HG03196 (cell line): Measurements from ENCODE around the gene BRD4.

Source experiments
- ATAC-seq: cut with Tn5 transposase; IDR thresholded peaks from one replicate; pipeline ENCODE4 v1.9.1; 2021; ENCODE audit not compliant: unreplicated experiment

The BRD4 gene

GRCh38 chr19:15316498-15316897 is 15.8 kb downstream of the BRD4 start:
- no peak for ATAC-seq

- no peak for ATAC-seq
Observed at GRCh38 chr19:15315101-15315500, 17.2 kb downstream of the BRD4 start.

DNA sequence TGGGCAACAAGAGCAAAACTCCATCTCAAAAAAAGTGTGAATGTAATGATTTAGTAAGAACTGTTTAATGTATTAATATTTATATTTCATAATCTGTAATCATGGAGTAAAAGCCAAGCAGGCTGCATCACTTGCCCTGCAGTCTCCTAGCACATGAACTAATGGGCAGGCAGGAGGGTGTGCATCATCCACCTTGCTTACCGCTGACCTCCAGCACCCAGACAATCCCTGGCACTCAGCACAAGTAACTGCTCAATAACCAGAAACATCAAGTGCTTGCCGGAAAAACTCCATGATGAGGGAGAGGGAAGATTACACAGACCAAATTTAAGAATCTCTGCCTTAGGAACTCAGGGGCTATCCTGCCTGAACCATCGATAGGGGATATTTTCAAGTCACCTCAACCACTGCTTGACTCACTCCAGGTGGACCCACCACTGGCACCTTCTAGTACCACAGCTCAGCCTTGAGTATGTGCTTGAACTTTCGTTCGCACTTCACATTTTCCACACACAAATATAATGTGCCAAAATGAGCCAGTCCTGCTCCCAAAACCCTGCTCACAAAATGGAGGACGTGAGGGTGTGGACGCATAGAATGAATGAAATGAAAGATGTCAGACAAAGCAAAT is 18.6 kb downstream of the BRD4 start:
- ATAC-seq = no peak

GRCh38 chr19:15307169-15307568 is 25.2 kb downstream of the BRD4 start:
- no peak for ATAC-seq

DNA sequence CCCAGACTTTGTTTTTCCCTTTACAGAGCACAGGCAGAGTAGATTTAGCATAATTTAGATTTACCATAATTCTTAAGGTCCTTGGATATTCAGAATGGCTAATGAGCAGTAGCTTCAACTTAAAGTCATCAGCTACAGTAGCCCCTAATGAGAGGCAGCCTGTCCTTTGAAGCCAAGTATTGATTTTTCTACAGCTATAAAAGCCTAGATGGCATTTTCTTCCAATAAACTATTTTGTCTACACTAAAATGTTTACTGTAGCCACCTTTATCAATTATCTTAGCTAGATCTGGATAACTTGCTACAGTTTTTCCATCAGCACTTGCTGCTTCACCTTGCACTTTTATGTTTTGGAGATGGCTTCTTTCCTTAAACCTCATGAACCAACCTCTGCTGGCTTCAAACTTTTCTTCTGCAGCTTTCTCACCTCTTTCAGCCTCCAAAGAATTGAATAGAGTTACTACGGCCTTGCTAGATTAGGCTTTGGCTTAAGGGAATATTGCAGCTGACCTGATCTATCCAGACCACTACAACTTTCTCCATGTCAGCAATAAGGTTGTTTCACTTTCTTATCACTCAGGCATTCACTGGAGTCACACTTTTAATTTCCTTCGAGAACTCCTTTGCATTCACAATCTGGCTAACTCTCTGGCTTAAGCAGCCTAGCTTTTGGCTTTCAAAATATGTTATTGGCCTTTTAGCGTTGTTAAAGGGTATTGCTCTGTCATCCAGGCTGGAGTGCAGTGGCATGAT is 26.6 kb downstream of the BRD4 start:
- no peak for ATAC-seq

- ATAC-seq = no peak
Observed at GRCh38 chr19:15304140-15304705, 28.1 kb downstream of the BRD4 start.

DNA sequence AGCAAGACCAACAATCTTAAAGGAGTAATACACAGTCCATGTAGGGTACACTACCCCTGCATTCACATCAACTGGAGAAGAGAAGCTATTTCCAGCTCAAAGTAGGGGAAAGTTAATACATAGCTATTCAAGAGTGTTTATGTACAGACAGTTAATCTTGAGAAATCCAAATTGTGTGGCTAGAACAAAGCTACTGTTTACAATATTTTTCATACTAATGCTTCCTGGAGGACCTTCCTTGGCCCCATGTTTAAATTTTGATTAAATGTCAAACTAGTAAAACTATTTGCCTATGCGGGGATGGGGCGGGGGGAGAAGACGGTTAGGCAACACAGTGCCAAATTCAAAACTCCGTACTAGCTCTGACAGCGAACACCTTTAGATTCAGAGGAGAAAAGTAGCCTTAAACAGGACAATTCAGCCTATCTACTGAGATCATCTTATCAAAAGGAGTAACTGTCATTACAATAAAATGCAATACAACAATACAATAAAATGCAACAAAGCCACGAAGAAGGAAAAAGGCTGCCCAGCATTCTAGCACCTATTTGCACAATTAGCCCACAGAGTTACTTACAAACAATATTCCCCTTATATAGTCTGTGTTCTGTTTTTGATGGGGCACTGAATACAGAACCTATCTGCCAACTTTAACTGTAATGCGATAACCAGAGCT is 29.1 kb downstream of the BRD4 start:
- ATAC-seq = no peak

DNA sequence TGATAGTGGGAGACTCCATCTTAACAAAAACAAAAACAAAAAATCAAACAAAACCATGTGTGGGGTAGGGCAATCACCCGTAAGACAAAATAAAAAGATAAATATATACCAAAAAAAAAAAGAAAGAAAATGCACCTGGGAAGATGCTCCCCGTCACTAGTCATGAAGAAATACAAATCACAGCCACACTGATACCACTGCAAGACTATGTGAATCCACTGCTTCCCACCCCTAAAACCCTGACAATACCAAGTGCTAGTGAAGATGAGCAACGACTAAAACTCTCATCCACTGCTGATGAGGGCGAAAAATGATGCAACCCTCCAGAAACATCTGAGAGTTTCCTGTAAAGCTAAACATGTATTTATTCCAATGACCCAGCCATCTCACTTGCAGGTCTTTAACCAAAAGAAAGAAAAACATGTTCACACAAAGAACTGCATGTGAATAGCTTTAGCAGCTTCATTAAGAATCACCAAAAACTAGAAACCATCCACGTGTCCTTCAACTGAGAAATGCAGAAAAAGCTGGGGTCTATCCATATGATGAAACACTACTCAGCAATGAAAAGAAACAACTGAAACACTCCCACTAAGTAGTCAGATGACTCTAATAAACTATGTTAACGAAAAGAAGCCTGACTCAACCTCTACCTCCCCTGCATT is 31.7 kb downstream of the BRD4 start:
- no peak for ATAC-seq

- ATAC-seq = no peak
Observed at GRCh38 chr19:15299568-15300409, 32.5 kb downstream of the BRD4 start.

DNA sequence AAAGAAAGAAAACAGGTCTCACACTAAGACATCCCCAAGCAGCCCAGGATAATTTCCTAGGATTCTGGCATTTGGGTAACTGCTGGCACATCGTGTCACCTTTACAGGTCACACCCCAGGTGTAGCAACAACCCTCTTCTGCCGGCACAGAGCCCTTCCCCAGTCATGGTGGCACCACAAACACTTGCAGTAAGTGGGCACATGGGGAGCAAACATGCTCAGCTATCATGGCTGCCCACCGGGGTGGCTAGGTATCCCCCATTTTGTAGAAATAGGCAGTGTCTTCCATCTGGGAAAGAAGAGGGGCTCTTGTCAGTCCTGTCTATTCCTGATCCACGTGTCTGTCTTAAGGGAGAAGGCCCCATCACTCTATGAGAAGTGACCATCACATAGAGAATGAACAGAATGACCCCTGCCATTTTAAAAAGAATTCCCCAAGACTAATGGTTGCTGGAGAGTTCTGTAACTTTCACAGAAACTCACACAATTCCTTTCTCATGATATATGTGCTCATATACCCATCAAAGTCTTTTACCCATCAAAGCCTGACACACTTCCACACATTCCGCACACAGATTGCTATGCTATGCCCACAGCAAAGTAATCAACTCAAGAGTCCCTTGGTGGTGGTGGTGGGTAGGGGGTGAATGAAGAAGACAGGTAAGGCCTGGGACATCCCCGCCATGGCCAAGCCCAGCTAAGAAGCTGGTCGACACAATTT is 33.3 kb downstream of the BRD4 start:
- ATAC-seq = no peak

- no peak for ATAC-seq
Observed at GRCh38 chr19:15297416-15298224, 34.7 kb downstream of the BRD4 start.

DNA sequence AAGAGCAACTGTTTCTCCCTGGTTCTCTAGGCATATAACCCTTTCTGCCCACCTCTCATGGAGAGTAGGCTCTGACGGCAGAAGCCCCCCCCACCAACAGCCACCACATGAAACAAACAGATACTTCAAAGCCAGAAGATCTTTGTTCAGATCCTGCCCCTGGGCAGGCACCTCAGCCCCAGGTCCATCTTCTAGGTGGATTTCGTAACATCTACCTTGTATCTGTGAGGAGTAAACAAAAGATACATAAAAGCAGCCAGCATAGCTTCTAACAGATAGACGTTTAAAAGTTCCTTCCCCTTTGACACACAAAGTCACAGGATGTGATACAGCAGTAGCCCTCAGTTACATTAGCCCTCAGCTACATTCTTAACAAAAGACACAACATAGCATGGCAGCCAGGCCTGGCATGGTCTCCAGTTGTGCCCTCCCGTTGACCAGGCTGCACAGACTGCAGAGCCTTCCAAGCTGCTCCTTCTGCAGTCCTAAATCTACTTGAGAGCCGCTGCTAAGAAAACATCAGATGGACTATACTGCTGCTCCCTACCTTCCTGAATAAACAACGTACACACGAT is 35.4 kb downstream of the BRD4 start:
- ATAC-seq = no peak

DNA sequence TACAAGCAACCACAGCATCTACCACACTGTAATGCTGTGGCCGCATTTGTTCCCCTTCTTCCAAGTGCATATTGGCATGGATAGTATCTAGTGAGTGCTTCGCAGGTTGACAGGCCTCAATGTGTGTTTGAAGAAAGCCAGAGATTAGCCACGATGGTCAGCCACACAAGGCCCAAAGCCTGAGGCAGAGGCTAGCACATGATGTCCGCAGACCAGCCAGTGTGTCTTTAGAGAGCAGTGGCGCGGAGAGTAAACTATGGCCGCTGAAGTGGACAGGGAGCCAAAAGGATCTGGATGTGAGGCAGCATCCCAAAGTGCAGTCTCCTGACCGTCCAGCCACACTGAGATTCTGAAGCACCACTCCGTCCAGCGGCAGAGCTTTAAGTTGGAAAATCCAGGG is 36.0 kb downstream of the BRD4 start:
- ATAC-seq = no peak

- no peak for ATAC-seq
Observed at GRCh38 chr19:15294561-15294990, 37.8 kb downstream of the BRD4 start.

DNA sequence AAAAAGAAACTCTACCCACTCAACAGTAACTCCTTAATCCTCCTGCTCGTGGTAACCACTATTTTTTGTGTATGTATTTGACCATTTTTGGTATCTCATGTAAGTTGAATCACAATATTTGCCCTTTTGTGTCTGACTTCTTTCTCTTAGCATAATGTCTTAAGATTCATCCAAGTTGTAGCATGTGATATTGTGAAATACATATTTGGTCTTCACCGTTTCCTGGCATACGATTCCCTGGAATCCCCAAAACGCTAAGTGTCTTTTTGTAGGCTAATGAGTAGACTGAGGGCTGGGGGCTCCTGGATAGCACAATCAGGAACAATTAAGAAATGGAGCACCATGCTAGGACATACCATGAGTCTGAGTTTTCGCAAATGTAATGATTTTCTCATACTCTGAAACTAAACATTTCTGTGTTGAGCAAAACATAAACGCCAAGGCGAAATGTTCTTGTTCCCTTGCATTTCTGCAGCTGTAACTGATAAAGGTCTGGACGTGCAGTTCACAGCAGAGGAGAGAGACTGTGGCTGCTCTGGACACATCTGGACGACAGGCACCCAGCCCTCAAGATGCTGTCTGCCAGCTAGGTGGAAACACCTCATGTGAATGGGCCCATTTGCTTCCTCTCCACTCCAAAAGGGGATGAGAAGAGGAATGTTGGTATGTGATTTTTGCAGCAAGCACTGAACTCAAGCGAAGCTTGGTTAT is 38.4 kb downstream of the BRD4 start:
- ATAC-seq = no peak

- ATAC-seq = no peak
Observed at GRCh38 chr19:15292847-15293582, 39.3 kb downstream of the BRD4 start.

DNA sequence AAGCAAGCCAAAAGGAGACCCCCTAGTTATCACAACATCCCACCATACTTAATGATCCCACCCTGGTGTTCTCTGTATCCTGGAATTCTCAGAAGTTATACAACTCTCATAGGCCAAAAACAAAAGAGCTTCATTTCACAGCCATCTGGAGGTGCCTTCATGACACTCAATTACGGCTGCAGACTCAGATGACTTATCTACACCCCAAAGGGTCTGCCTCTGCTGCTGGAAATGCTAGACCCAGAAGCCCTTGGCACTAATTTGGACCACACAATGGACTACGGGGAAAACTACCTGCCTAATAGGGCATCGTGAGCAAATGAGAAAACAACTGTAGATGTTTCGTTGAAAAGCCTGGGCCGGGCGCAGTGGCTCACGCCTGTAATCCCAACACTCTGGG is 40.2 kb downstream of the BRD4 start:
- ATAC-seq = no peak
